NCI-H446 (cell line): Measurements from ENCODE around the gene CCDC182.
A peak's percentile ranks its signal among the peaks of the same experiment; 100 is the strongest.

Source experiments
- DNase-seq, 2 experiments: peaks; one replicate each; lab custom pipeline; 2025; lab: John Stamatoyannopoulos, UW

Gene CCDC182

DNA sequence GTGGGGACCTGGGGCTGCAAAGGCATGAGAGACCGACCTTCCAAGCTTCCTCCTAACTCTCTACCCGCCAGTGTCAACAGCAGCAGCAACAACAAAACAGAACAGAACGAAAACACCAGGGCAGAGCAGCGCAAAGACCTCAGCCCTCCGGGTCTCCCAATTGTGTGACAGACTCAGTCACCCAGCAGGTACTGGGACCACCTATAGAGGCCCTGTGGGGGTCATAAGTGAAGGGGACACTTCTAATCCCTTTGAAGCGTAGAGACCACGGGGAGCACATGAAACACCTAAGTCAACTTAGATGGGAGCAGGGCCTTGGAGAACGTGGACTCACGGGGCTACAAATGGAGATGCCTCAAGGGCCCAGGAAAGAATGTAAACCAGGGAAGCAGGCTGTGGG lies 12.6 kb upstream of the CCDC182 start:
- no peak for DNase-seq

GRCh38 chr17:57756951-57757350 lies 11.9 kb upstream of the CCDC182 start:
- no peak for DNase-seq

- DNase-seq, result no peak
These were observed 10.5 kb upstream of the CCDC182 start for GRCh38 chr17:57755480-57756070.

GRCh38 chr17:57752031-57752905 lies 7.2 kb upstream of the CCDC182 start:
- no peak for DNase-seq

- no peak for DNase-seq
These were observed 6.4 kb upstream of the CCDC182 start for GRCh38 chr17:57751348-57751971.

DNA sequence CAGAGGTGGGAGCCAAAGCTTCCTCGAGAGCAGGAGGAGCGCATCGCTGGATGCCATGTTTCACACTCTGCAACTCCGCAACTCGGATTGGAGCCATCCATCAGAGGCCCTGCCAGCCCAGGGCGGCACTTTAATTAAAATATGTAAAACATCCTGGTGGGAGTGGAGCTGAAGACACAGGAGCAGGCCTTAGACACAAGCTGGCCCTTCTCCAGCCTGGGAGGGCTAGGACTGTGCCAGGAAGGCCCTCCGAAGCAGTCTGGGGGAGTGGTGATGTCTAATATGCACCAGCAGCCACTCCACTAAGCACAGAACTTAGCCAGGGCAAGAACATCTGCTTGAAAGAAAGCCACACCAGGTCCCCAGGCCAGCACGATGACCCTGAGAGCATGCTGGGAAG lies 5.8 kb upstream of the CCDC182 start:
- DNase-seq, result no peak

- DNase-seq, result no peak
These were observed 5.2 kb upstream of the CCDC182 start for GRCh38 chr17:57750109-57750871.

- DNase-seq, result no peak
These were observed 4.6 kb upstream of the CCDC182 start for GRCh38 chr17:57749701-57750100.

- DNase-seq, result peak; percentile 34 to 69
These were observed 2.3 kb upstream of the CCDC182 start for GRCh38 chr17:57747221-57748017.

DNA sequence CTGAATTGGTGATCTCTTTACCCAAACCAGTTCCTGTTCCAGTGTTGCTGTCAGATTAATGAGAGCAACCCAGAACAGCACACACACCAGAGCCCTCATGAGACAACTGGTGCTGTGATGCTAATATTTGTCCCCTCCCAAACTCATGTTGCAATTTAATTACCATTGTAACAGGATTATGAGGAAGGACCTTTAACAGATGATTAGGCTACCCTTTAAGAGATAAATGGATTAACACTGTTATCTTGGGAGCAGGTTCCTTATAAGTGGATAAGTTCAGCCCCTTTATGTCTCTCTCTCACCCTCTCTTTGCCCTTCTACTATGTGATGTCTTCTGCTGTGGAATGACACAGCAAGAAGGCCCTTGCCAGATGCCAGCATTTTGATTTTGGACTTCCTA lies 1.1 kb upstream of the CCDC182 start:
- no peak for DNase-seq

GRCh38 chr17:57744195-57745170 lies 616 bp downstream of the CCDC182 start:
- no peak for DNase-seq

DNA sequence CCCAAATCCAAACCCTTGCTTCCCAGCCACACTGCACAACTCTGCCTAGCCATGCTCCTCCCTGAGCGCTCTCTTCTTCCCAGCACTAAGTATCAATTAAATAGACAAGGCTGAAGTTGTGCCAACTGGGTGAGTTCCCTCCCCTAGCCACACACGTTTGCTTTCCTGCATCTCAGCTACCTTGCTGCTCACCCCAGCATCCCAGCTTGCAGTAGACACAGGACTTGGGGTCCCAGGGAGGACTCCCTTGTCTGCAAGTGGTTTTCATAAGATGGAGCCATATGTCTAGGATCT lies 4.9 kb downstream of the CCDC182 start:
- DNase-seq, result no peak

- peak in 1 of 2 experiments; percentile 25 for DNase-seq
These were observed 5.5 kb downstream of the CCDC182 start for GRCh38 chr17:57739402-57740234.

GRCh38 chr17:57737450-57737849 lies 7.6 kb downstream of the CCDC182 start:
- DNase-seq, result no peak

DNA sequence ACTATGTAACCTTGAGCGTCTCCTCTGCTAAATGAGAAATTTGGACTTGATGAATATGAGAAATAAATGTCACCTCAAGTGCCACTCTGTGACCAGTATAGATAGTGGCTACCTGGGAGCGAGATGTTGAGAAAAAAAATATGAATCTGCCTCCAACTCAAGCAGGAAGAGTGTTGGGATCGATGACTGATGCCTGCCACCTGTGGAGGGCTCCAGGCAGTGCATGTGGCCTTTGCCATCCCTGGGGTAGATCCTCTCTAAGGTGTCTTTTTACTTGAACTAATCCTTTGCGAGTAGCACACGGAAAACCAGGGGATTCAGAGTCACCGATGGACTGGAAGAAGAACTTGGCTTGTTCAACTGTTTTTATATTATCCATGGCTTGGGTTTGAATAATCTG lies 9.4 kb downstream of the CCDC182 start:
- DNase-seq, result peak in 1 of 2 experiments; percentile 5

GRCh38 chr17:57735230-57735629 lies 9.9 kb downstream of the CCDC182 start:
- DNase-seq, result no peak

GRCh38 chr17:57733085-57733484 lies 12.0 kb downstream of the CCDC182 start:
- DNase-seq, result no peak

- DNase-seq, result peak; percentile 20 to 56
These were observed 13.0 kb downstream of the CCDC182 start for GRCh38 chr17:57732062-57732461.

DNA sequence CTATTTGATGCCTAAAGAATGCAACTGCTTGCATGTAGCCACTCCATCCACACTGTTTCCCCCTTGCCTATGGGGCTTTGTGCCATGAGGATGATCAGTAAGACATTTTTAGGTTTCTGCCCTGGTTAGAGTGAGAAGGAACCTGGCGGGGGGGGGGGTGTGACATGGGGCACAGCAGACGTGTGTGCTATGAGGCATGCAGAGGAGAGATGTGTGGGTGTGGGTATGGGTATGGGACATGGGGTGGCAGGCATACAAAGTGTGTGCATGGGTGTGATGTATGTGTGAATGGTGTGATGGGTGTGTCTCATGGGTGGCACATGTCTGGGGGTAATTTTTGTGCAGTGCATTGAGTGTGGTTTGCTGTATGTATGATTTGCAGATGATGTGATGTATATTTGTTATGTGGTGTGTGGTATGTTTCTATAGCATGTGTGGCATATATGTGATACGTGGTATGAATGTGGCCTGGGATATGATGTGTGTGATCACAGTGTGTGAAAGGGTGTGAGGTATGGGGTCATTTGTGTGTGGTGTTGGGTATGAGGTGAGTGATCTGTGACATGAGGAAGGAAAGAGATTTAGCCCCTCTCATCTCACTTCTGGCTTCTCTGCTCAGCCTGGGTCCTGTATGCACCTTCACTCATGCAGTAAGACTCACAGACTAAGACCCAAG lies 14.9 kb downstream of the CCDC182 start:
- DNase-seq, result no peak
